ENCODE data around the gene CCKAR.

CCKAR gene

GRCh38 chr4:26489101-26489985 lies 941 bp downstream of the CCKAR start:
- DNase-seq, result no peak

GRCh38 chr4:26485684-26486083 lies 4.6 kb downstream of the CCKAR start:
- no peak for DNase-seq

- DNase-seq, result no peak
Observed at GRCh38 chr4:26484516-26484915, 5.8 kb downstream of the CCKAR start.

GRCh38 chr4:26484032-26484515 lies 6.2 kb downstream of the CCKAR start:
- no peak for DNase-seq

GRCh38 chr4:26482508-26483462 lies 7.5 kb downstream of the CCKAR start:
- DNase-seq, result no peak

GRCh38 chr4:26478330-26478729 lies 12.0 kb downstream of the CCKAR start:
- DNase-seq, result no peak

- DNase-seq, result no peak
Observed at GRCh38 chr4:26476545-26476944, 13.7 kb downstream of the CCKAR start.

- DNase-seq, result no peak
Observed at GRCh38 chr4:26475716-26476115, 14.6 kb downstream of the CCKAR start.

GRCh38 chr4:26474551-26474950 lies 15.7 kb downstream of the CCKAR start:
- DNase-seq, result no peak

GRCh38 chr4:26473893-26474292 lies 16.4 kb downstream of the CCKAR start:
- DNase-seq, result no peak

GRCh38 chr4:26471890-26472289 lies 18.4 kb downstream of the CCKAR start:
- no peak for DNase-seq

GRCh38 chr4:26468977-26469376 lies 21.3 kb downstream of the CCKAR start:
- no peak for DNase-seq

- no peak for DNase-seq
Observed at GRCh38 chr4:26468283-26468949, 21.9 kb downstream of the CCKAR start.

- no peak for DNase-seq
Observed at GRCh38 chr4:26467724-26468123, 22.6 kb downstream of the CCKAR start.

GRCh38 chr4:26466578-26467270 lies 23.6 kb downstream of the CCKAR start:
- no peak for DNase-seq

- no peak for DNase-seq
Observed at GRCh38 chr4:26464420-26465095, 25.7 kb downstream of the CCKAR start.

- no peak for DNase-seq
Observed at GRCh38 chr4:26463386-26463785, 26.9 kb downstream of the CCKAR start.

GRCh38 chr4:26462874-26463273 lies 27.4 kb downstream of the CCKAR start:
- DNase-seq, result no peak

GRCh38 chr4:26459756-26460530 lies 30.3 kb downstream of the CCKAR start:
- no peak for DNase-seq

GRCh38 chr4:26459054-26459755 lies 31.1 kb downstream of the CCKAR start:
- DNase-seq, result no peak

Data from activated CD4-positive, alpha-beta T cell treated with anti-CD3 and anti-CD28 coated beads for 1 hour (primary cell).